GM08714 (cell line): ENCODE measurements around the gene PITPNC1.
"Not testable (repeated sequence)": the region's sequence is repeated elsewhere in the genome, so short reads cannot be mapped to it uniquely, and the experiment has no call there.

Experiments
- H3K4me3 ChIP-seq: fragments of 200-500 bp; sonication (Bioruptor generic); 2 replicates; pipeline ENCODE4 v1.5.1; 2014; ENCODE audit warnings: mild to moderate bottlenecking, low read length, inconsistent platforms
- ZNF274 ChIP-seq: IDR thresholded peaks from 2 replicates; pipeline ENCODE4 v1.6.1; 2012; ENCODE audit warnings: mild to moderate bottlenecking, low read depth, low read length

PITPNC1 gene

DNA sequence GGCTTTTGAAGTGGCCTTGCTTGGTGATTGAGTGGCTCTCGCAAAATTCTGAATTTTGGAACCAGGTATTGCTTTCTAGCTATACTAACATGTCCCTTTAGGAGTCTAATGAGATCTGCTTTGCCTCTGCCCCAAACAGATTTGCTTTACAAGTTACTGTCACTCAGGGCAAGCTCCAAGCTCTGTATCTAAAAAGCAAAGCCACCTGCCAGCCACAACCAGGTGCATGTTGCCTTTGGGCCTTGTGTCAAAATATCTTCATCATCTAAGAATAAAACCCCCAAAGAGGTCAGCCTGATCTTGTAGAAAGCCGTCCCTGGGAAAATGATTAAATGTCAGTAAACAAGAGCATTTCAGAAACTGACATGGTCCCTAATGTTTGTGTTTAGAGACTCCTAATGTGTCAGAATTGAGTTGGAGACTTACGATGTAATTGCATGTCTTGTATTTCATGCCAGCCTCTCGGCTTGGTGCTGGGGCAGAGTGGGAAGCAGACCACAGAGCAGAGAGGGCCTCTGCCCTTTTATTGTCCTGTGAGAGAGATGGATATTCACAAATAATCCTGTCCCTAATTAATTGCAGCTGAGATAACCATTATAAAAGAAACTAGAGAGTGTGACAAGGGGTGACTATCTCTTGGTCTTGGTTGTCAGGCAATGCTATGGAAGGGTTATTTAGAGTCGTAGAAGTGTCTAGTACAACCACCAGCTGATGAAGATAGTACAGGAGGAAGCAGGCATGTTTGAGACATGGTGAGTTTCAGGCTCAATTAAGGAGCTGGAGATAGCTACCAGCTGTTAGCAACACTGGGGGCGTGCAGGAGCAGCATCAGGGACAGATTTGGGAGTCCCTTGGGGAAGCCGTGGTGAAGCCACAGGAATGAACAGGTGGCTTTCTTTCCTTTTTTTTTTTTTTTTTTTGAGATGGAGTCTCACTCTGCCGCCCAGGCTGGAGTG lies 90.7 kb downstream of the PITPNC1 start:
- H3K4me3 ChIP-seq = no peak overlapping the region
- no peak for TF ChIP-seq ZNF274

DNA sequence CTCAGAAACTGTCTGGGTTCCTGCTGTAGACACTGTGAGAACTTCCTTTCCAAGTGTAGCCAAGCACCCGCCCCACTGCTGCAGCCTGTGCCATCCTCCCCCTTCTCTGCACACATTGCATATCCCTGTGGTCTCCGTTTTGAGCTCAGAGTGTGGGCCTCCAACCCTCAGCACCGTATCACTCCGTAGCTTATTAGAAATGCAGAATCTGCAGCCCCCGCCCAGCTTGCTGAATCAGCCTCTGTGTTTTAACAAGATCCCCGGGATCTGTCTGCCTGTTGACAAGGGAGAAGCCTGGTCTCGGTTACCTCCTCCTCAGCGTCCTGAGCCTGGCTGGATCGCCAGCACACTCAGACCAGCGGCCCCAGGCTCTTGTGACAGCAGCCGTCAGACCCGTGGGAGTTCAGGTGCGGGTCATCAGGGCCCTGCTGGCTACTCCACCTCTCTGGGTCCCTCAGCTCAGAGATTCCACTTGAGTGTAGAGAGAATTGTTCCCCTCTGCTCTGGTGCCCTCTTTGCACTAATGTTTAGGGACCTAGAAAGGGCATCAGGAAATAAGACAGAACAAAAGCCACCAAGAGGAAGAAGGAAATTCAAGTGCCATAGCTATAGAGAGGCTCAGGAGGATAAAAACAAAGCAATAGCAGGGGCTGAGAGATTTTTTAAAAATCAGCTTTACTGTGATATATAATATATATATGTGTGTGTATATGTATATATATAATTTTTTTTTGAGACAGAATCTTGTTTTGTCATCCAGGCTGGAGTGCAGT lies 92.3 kb downstream of the PITPNC1 start:
- TF ChIP-seq ZNF274 = no peak
- no peak overlapping the region for H3K4me3 ChIP-seq

DNA sequence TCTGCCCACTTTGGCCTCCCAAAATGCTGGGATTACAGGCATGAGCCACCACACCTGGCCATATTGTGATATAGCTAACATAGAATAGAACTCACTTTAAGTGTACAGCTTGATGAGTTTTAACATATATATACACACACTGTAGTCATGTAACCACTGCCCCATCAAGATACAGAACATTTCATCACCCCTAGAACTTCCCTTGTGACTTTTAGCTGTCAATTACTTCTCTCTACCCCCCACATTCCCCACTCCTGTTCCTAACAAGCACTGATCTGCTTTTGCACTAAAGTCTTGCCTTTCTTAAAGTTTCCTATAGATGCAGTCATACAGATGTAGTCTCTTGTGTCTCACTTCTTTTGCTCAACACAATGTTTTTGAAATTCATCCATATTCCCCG lies 93.1 kb downstream of the PITPNC1 start:
- TF ChIP-seq ZNF274 = no peak
- no peak overlapping the region for H3K4me3 ChIP-seq

- no peak for TF ChIP-seq ZNF274
- H3K4me3 ChIP-seq = no peak overlapping the region
These were observed 94.0 kb downstream of the PITPNC1 start for GRCh38 chr17:67471118-67471517.

DNA sequence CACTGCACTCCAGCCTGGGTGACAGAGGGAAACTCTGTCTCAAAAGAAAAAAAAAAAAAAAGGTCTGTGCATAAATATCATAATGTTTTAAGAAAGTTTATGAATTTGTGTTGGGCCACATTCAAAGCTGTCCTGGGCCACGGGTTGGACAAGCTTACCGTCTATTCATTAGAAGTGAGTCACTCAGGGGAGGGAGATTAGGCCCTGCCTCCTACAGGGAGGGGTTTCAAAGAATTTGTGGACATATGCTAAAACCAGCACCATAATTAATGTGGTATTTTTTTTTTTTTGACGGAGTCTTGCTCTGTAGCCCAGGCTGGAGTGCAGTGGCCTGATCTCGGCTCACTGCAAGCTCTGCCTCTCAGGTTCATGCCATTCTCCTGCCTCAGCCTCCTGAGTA lies 95.5 kb downstream of the PITPNC1 start:
- H3K4me3 ChIP-seq = not testable (repeated sequence)

GRCh38 chr17:67474081-67474661 lies 97.1 kb downstream of the PITPNC1 start:
- no peak overlapping the region for H3K4me3 ChIP-seq
- no peak for TF ChIP-seq ZNF274

GRCh38 chr17:67475161-67475937 lies 98.3 kb downstream of the PITPNC1 start:
- TF ChIP-seq ZNF274 = no peak
- H3K4me3 ChIP-seq = no peak overlapping the region

- TF ChIP-seq ZNF274 = no peak
These were observed 99.8 kb downstream of the PITPNC1 start for GRCh38 chr17:67476787-67477335.

GRCh38 chr17:67477687-67478086 lies 100.6 kb downstream of the PITPNC1 start:
- TF ChIP-seq ZNF274 = no peak

More at GRCh38 chr17:67476787-67477335, 99.8 kb downstream of the PITPNC1 start:
- no peak overlapping the region for H3K4me3 ChIP-seq

DNA sequence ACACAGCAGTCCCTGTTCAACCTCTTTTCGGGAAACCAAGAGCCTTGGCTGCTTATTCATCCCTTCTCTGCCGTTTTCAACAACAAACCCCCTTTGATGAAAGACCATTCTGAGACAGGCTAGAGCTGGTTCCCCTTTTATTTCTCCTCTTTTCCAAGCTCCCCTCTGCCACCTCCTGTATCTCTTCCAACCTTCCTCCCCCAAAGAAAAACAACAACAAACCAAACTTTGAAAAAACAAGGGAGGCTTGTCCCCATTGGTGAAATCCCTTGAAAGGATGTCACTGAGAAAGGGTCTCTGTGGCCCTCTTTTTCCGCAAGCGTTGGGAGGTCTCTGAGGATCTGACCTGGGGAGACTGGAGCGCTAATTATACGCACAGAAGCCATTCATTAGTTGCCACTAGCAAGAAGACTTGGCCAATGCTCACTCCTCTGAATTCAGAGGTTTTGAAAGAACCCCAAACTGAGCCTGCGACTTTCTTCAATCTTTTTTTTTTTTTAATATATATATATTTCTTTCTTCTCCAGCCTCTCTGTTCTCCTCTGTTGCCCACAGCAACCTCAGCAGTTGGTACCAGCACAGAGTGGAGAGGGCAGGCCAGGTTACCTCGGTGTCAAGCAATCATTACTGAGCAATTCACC lies 101.4 kb downstream of the PITPNC1 start:
- no peak overlapping the region for H3K4me3 ChIP-seq
- no peak for TF ChIP-seq ZNF274

More at GRCh38 chr17:67477687-67478086, 100.6 kb downstream of the PITPNC1 start:
- H3K4me3 ChIP-seq = no peak overlapping the region

DNA sequence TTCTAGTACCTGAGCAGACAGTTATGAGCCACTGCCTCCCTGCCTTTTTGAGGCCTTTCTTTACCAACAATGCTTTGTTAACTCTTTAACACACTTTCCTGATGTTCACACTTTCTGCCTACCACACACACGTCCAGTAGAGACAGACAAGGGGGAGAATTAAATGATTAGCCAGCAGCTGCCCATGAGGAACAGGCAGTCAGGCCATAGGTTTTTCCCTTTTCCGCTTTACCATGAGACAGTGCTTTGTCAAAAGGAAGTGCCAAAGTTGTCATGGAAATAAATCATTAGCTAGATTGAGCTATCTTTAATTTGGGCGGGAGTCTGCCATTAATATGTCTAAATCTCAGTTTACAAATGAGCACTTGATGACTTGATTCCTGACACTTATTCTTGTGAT lies 102.1 kb downstream of the PITPNC1 start:
- H3K4me3 ChIP-seq = no peak overlapping the region
- TF ChIP-seq ZNF274 = no peak

DNA sequence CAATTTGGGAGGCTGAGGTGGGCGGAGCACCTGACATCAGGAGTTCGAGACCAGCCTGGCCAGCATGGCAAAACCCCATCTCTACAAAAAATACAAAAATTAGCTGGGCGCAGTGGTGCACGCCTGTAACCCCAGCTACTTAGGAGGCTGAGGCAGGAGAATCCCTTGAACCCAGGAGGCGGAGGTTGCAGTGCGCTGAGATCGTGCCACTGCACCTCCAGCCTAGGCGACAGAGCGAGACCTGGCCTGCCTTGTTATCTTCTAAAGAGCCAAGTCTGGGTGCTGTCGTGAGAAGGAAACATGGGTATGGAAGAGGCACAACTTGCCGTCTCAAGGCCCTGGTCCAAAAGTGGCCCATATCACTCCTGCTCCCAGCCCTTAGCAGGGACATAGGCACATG lies 103.9 kb downstream of the PITPNC1 start:
- not testable (repeated sequence) for H3K4me3 ChIP-seq

- H3K4me3 ChIP-seq = no peak overlapping the region
- TF ChIP-seq ZNF274 = no peak
These were observed 104.7 kb downstream of the PITPNC1 start for GRCh38 chr17:67481808-67482207.
